GM12878 (cell line): ENCODE data around the gene NKIRAS1. TPM values are rescaled to one million over a fixed set of nuclear protein-coding genes. Genes with fewer than 3 reads are reported as not detected.

Experiments used
- ATAC-seq: fragments of 200-7000 bp; cut with Tn5 transposase; 3 replicates; pipeline ENCODE4 v1.9.1; 2020; ENCODE audit warnings: mild to moderate bottlenecking, moderate library complexity
- BruUV-seq: library from RNA; stranded (reverse); fragments of 400-500 nt; replicated peaks from 2 replicates; lab custom pipeline; 2021; lab: Mats Ljungman, UMichigan
- CTCF ChIA-PET: fragments of 300-600 bp; sonication (Branson Sonifier 250); formaldehyde crosslinking; extraction: SDS; loops from one replicate; lab custom pipeline; 2021; ENCODE audit warnings: inconsistent platforms; lab: Yijun Ruan, JAX
- POLR2A ChIA-PET: fragments of 350-600 bp; formaldehyde crosslinking; extraction: SDS; loops from one replicate; lab custom pipeline; 2021; ENCODE audit warnings: inconsistent platforms; lab: Charles Lee
- RAD21 ChIA-PET: fragments of 300-600 bp; sonication (Branson Sonifier 250); formaldehyde crosslinking; loops from one replicate; lab custom pipeline; 2023; ENCODE audit warnings: antibody characterized with exemption; ENCODE audit not compliant: unreplicated experiment; lab: Charles Lee
- SMC1A ChIA-PET: fragments of 300-600 bp; sonication (Branson Sonifier 250); formaldehyde crosslinking; loops from one replicate; lab custom pipeline; 2023; ENCODE audit not compliant: unreplicated experiment, uncharacterized antibody; lab: Charles Lee
- DNase-seq: peaks from one replicate; pipeline ENCODE4 v3.0.0-alpha.2; 2011; ENCODE audit warnings: low read depth, low spot score
- FAIRE-seq: peaks from 3 replicates; lab custom pipeline; 2011; peaks lifted over from hg19 to GRCh38; lab: Jason Lieb, UNC
- H2AFZ ChIP-seq: 2 replicates; pipeline ENCODE4 v1.6.0; 2011; ENCODE audit warnings: low read depth, low read length, control low read depth; ENCODE audit not compliant: control insufficient read depth
- H3K27ac ChIP-seq: 2 replicates; pipeline ENCODE4 v1.5.1; 2011; ENCODE audit warnings: control low read depth; ENCODE audit not compliant: control insufficient read depth, insufficient read depth
- H3K27me3 ChIP-seq, 2 experiments: replicated peaks in 1 of 2; 2 replicates each; pipeline versions ENCODE4 v1.6.0 to v1.6.1; 2011; ENCODE audit warnings: low read length in 1 of 2; ENCODE audit not compliant: control insufficient read depth in 2 of 2, insufficient read depth in 2 of 2
- H3K36me3 ChIP-seq, 2 experiments: 2 replicates each; pipeline ENCODE4 v1.5.1; 2011; ENCODE audit warnings: low read length in 1 of 2; ENCODE audit not compliant: control insufficient read depth in 2 of 2, insufficient read depth in 2 of 2
- H3K4me1 ChIP-seq: 2 replicates; pipeline ENCODE4 v1.6.1; 2011; ENCODE audit warnings: mild to moderate bottlenecking, low read length, moderate library complexity, mixed read lengths; ENCODE audit not compliant: control insufficient read depth, insufficient read depth
- H3K4me2 ChIP-seq: 2 replicates; pipeline ENCODE4 v1.6.0; 2011; ENCODE audit warnings: control low read depth; ENCODE audit not compliant: control insufficient read depth, insufficient read depth
- H3K4me3 ChIP-seq: fragments of 200-600 bp; sonication (generic); 2 replicates; pipeline ENCODE4 v1.5.1; 2016
- H3K79me2 ChIP-seq: 2 replicates; pipeline ENCODE4 v1.6.0; 2011; ENCODE audit warnings: low read length; ENCODE audit not compliant: control insufficient read depth, insufficient read depth
- H3K9ac ChIP-seq: 2 replicates; pipeline ENCODE4 v1.8.0; 2011; ENCODE audit warnings: low read length, control low read depth, mixed read lengths; ENCODE audit not compliant: control insufficient read depth, insufficient read depth
- H3K9me3 ChIP-seq: replicated peaks from 3 replicates; pipeline ENCODE4 v1.5.1; 2011; ENCODE audit warnings: mild to moderate bottlenecking, low read length; ENCODE audit not compliant: control insufficient read depth, insufficient read depth
- H4K20me1 ChIP-seq: 2 replicates; pipeline ENCODE4 v1.6.0; 2011; ENCODE audit not compliant: control insufficient read depth, insufficient read depth
- BHLHE40 ChIP-seq, 2 experiments: fragments of 450-650 bp in 1 of 2; IDR thresholded peaks; 2 replicates each; pipeline ENCODE4 v1.6.1; 2011 to 2017; ENCODE audit warnings: low read depth in 2 of 2, borderline replicate concordance in 1 of 2, improper control_type of control experiment in 1 of 2, low read length in 1 of 2, mild to moderate bottlenecking in 1 of 2
- BRCA1 ChIP-seq: IDR thresholded peaks from 2 replicates; pipeline ENCODE4 v1.6.1; 2011; ENCODE audit warnings: low read depth, low read length, improper control_type of control experiment
- E2F8 ChIP-seq: fragments of 450-650 bp; IDR thresholded peaks from 2 replicates; pipeline ENCODE4 v1.6.1; 2018; ENCODE audit warnings: mild to moderate bottlenecking, low read depth, moderate library complexity; ENCODE audit not compliant: partially characterized antibody
- IKZF1 ChIP-seq: fragments of 450-650 bp; conservative IDR thresholded peaks from 2 replicates; pipeline ENCODE4 v1.6.1; 2017; ENCODE audit warnings: antibody characterized with exemption, mild to moderate bottlenecking
- MYC ChIP-seq: IDR thresholded peaks from 2 replicates; pipeline ENCODE4 v1.6.1; 2011; ENCODE audit warnings: mild to moderate bottlenecking, low read length, moderate library complexity, inconsistent platforms; ENCODE audit not compliant: insufficient read depth, insufficient replicate concordance, insufficient read length, severe bottlenecking
- NFIC ChIP-seq: IDR thresholded peaks from 2 replicates; pipeline ENCODE4 v1.6.1; 2012; ENCODE audit warnings: low read depth, mild to moderate bottlenecking, inconsistent platforms, low read length, moderate library complexity
- NFYB ChIP-seq: IDR thresholded peaks from 2 replicates; pipeline ENCODE4 v1.6.1; 2011; ENCODE audit warnings: low read depth, mild to moderate bottlenecking, low read length, improper control_type of control experiment, moderate library complexity; ENCODE audit not compliant: insufficient read depth
- NKRF ChIP-seq: fragments of 450-650 bp; conservative IDR thresholded peaks from 2 replicates; pipeline ENCODE4 v1.6.1; 2017; ENCODE audit warnings: mild to moderate bottlenecking, moderate library complexity
- NRF1 ChIP-seq: conservative IDR thresholded peaks from 2 replicates; pipeline ENCODE4 v1.6.1; 2011; ENCODE audit warnings: mild to moderate bottlenecking, low read depth, low read length, improper control_type of control experiment
- REST ChIP-seq: IDR thresholded peaks from 2 replicates; pipeline ENCODE4 v1.6.1; 2012; ENCODE audit warnings: mild to moderate bottlenecking, low read depth, low read length
- SPI1 ChIP-seq: IDR thresholded peaks from 2 replicates; pipeline ENCODE4 v1.6.1; 2011; ENCODE audit warnings: low read depth, mild to moderate bottlenecking, low read length, moderate library complexity, borderline replicate concordance; ENCODE audit not compliant: insufficient read depth
- SREBF2 ChIP-seq: IDR thresholded peaks from 2 replicates; pipeline ENCODE4 v1.6.1; 2012; ENCODE audit warnings: mild to moderate bottlenecking, low read length
- WGBS: methylation state at CpG from one replicate; pipeline ENCODE4 v1.1.6; 2016; ENCODE audit warnings: low lambda C conversion rate; ENCODE audit not compliant: insufficient replicate concordance, insufficient coverage; ENCODE audit errors: missing lambda C conversion rate; 5-methylcytosine and 5-hydroxymethylcytosine counted together
- in situ Hi-C: fragments of 300-500 bp; cut with MboI; formaldehyde crosslinking; loops from 9 replicates; pipeline ENCODE4 v1.14.3; 2018; ENCODE audit warnings: mixed read lengths
- intact Hi-C: fragments of 100-400 bp; cut with micrococcal nuclease; formaldehyde crosslinking; loops from one replicate; pipeline ENCODE4 v1.14.2; 2022; ENCODE audit not compliant: unreplicated experiment
- polyA plus RNA-seq, 11 experiments: library from polyadenylated mRNA; depleted of rRNA in 4 of 11; unstranded in 6 of 11; stranded (reverse) in 5 of 11; fragments of >200 nt; fragmentation: Nextera tagmentation in 4 of 11; fragmentation: Illumina TruSeq in 1 of 11; extraction: Ambion mirVana in 4 of 11; extraction: Trizol in 1 of 11; gene quantifications; 1 replicate in 1 of 11; 2 replicates in 10 of 11; pipeline versions ENCODE4 v1.2.1 to v1.2.3, GENCODE V29; 2011 to 2016; ENCODE audit warnings: inconsistent platforms in 2 of 11, missing spikeins in 2 of 11, low read depth in 1 of 11
- total RNA-seq, 4 experiments: library from RNA; depleted of rRNA in 3 of 4; stranded (reverse); fragments of >200 nt in 3 of 4; fragmentation: Illumina TruSeq in 1 of 4; extraction: Trizol in 1 of 4; gene quantifications; 2 replicates each; pipeline versions ENCODE4 v1.2.1 to v1.2.3, GENCODE V29; 2013 to 2021

The NKIRAS1 gene
- total and polyA plus RNA-seq, 10 of the 15 experiments (the other 5 are each of a cell fraction or from before 2014, with no cell fraction given) = 7.1 to 17.9 (median 10.9) TPM

GRCh38 chr3:23940775-23941174 is 24.0 kb upstream of the NKIRAS1 start:
- ChIA-PET POLR2A (interaction anchor here (0.5 to 1.2 kb wide), 2 partner anchors 18 to 22 kb away, joined by 3 to 4 read pairs; no protein-coding TSS in a partner anchor), CTCF (interaction anchor here (1.5 kb wide), 2 partner anchors 16 to 107 kb away, joined by 3 to 6 read pairs; no protein-coding TSS in a partner anchor), SMC1A (interaction anchor here (0.5 to 1.1 kb wide), 5 partner anchors 11 to 620 kb away, joined by 3 to 4 read pairs (median 3); no protein-coding TSS in a partner anchor), RAD21 (interaction anchor here (1.3 kb wide), 1 partner anchor 9 kb away, joined by 3 read pairs; no protein-coding TSS in a partner anchor)
- intact Hi-C loops = loop anchor here (10.0 kb wide), 1 partner anchor 286 kb away; no protein-coding TSS in a partner anchor
- no peak overlapping the region for H3K27ac ChIP-seq
- H3K9me3 ChIP-seq = no peaks in the 10 kb centered on the region
- DNase-seq = no peak
- H3K27me3 ChIP-seq = peaks cover 0 to 3% of the 10 kb centered on the region in 2 experiments; a peak in 1 of 4 replicates
- ATAC-seq = no peak
- no peaks in the 10 kb centered on the region for H3K79me2 ChIP-seq
- H2AFZ ChIP-seq = no peak overlapping the region
- no peak overlapping the region for H3K4me3 ChIP-seq
- FAIRE-seq = no peak
- in situ Hi-C loops = loop anchor here (25.0 kb wide), 1 partner anchor 1847 kb away; the partner anchor contains the start of genes NGLY1 and OXSM
- no peaks in the 10 kb centered on the region for H4K20me1 ChIP-seq
- H3K4me2 ChIP-seq = no peak overlapping the region
- no TSS peak for BruUV-seq
- no peaks in the 10 kb centered on the region for H3K36me3 ChIP-seq
- no peak overlapping the region for H3K9ac ChIP-seq
- 0 out of 2 replicates have a peak, but pooled peaks cover 3% of the 10 kb centered on the region for H3K4me1 ChIP-seq
- 62% methylated on average over 5 of the region's 5 CpGs for whole genome bisulfite sequencing
- TF ChIP-seq SREBF2 = no peak
- TF ChIP-seq IKZF1 = no peak
- no peak for TF ChIP-seq MYC
- TF ChIP-seq NKRF = no peak
- TF ChIP-seq NRF1 = no peak
- TF ChIP-seq REST = no peak
- TF ChIP-seq SPI1 = no peak
- TF ChIP-seq NFYB = no peak
- TF ChIP-seq E2F8 = no peak
- no peak for TF ChIP-seq BRCA1
- TF ChIP-seq BHLHE40 (IDR thresholded peaks at IDR 0.05; ENCODE audit: borderline replicate concordance in 1 of 2, low read depth in 2 of 2, low read length in 1 of 2) = no peak
- TF ChIP-seq NFIC = no peak
